Fibroblast of lung (primary cell): Measurements from ENCODE around the gene C1orf167.

ENCODE experiments used
- EZH2 ChIP-seq: IDR thresholded peaks from 2 replicates; pipeline ENCODE4 v1.5.1; 2012; ENCODE audit warnings: low read length, control low read depth, mild to moderate bottlenecking; ENCODE audit errors: missing control alignments
- TF ChIP-seq, protein P1 (sequence below), 2 donors: IDR thresholded peaks in 1 of 2; conservative IDR thresholded peaks in 1 of 2; 1 replicate in 1 of 2; 2 replicates in 1 of 2; pipeline ENCODE4 v1.5.1; 2011 to 2012; ENCODE audit warnings: low read length in 2 of 2, control low read depth in 1 of 2, inconsistent platforms in 1 of 2, low read depth in 1 of 2, mild to moderate bottlenecking in 1 of 2

GRCh38 chr1:11764519-11764918 is 2.5 kb downstream of the C1orf167 start:
- no peak for TF ChIP-seq EZH2
- TF ChIP-seq, protein P1, sequence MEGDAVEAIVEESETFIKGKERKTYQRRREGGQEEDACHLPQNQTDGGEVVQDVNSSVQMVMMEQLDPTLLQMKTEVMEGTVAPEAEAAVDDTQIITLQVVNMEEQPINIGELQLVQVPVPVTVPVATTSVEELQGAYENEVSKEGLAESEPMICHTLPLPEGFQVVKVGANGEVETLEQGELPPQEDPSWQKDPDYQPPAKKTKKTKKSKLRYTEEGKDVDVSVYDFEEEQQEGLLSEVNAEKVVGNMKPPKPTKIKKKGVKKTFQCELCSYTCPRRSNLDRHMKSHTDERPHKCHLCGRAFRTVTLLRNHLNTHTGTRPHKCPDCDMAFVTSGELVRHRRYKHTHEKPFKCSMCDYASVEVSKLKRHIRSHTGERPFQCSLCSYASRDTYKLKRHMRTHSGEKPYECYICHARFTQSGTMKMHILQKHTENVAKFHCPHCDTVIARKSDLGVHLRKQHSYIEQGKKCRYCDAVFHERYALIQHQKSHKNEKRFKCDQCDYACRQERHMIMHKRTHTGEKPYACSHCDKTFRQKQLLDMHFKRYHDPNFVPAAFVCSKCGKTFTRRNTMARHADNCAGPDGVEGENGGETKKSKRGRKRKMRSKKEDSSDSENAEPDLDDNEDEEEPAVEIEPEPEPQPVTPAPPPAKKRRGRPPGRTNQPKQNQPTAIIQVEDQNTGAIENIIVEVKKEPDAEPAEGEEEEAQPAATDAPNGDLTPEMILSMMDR (conservative IDR thresholded peaks at IDR 0.05 in 1 of 2, IDR thresholded peaks at IDR 0.05 in 1 of 2; ENCODE audit: low read depth in 1 of 2, low read length in 2 of 2): no peak
